Measurements from ENCODE around the gene ATP2C2. TPM values are rescaled to one million over a fixed set of nuclear protein-coding genes. Genes with fewer than 3 reads are reported as not detected.
A peak's percentile ranks its signal among the peaks of the same experiment; 100 is the strongest.
"Not testable (repeated sequence)": the region's sequence is repeated elsewhere in the genome, so short reads cannot be mapped to it uniquely, and the experiment has no call there.

Gene ATP2C2
- total RNA-seq, 2 donors from 2014 or later, result not detected

GRCh38 chr16:84420556-84420955 lies 52.2 kb downstream of the ATP2C2 start:
- Mint-ChIP-seq H3K27me3 (peaks cover 17% of the 10 kb centered on the region), H3K27ac (peak overlapping the region; percentile 41)
- not testable (repeated sequence) for H3K4me1 Mint-ChIP-seq; H3K4me3 Mint-ChIP-seq; H3K36me3 Mint-ChIP-seq (ENCODE audit: low read depth); ATAC-seq (replicated peaks); H3K9me3 Mint-ChIP-seq

- no peak overlapping the region for H3K27ac Mint-ChIP-seq
- peaks cover 17% of the 10 kb centered on the region for H3K27me3 Mint-ChIP-seq
- H3K36me3 Mint-ChIP-seq (ENCODE audit: low read depth), result no peaks in the 10 kb centered on the region
- no peak for ATAC-seq (replicated peaks)
- no peaks in the 10 kb centered on the region for H3K4me1 Mint-ChIP-seq
- H3K4me3 Mint-ChIP-seq, result no peak overlapping the region
- H3K9me3 Mint-ChIP-seq, result no peaks in the 10 kb centered on the region
Observed at GRCh38 chr16:84421081-84421937, 53.0 kb downstream of the ATP2C2 start.

GRCh38 chr16:84421938-84422220 lies 53.5 kb downstream of the ATP2C2 start:
- Mint-ChIP-seq H3K9me3 (no peaks in the 10 kb centered on the region), H3K27me3 (peaks cover 21% of the 10 kb centered on the region), H3K36me3 (ENCODE audit: low read depth) (no peaks in the 10 kb centered on the region), H3K4me1 (no peaks in the 10 kb centered on the region), H3K4me3 (no peak overlapping the region), H3K27ac (no peak overlapping the region)
- ATAC-seq (replicated peaks), result no peak

GRCh38 chr16:84423416-84423837 lies 55.1 kb downstream of the ATP2C2 start:
- no peak overlapping the region for H3K4me3 Mint-ChIP-seq
- no peaks in the 10 kb centered on the region for H3K4me1 Mint-ChIP-seq
- ATAC-seq (replicated peaks), result peak; percentile 67
- no peaks in the 10 kb centered on the region for H3K36me3 Mint-ChIP-seq (ENCODE audit: low read depth)
- H3K27ac Mint-ChIP-seq, result no peak overlapping the region
- peaks cover 23% of the 10 kb centered on the region for H3K27me3 Mint-ChIP-seq
- H3K9me3 Mint-ChIP-seq, result no peaks in the 10 kb centered on the region

DNA sequence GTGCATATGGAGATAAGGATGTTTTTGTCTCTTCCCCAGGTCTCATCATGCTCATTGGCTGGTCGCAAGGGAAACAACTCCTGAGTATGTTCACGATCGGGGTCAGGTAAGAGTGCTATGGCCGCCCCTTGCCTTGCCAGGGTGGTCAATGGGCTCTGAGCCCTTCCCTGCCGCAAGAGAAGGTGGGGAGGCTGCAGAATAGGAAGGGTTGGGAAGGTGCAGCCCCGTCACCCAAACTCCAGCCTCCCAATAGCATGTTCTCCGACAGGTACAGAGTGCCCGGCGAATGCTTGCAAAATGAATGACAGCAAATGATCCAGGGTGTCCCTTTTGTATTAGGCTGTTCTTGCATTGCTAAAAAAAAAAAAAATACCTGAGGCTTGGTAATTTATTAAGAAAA lies 57.4 kb downstream of the ATP2C2 start:
- H3K27ac Mint-ChIP-seq, result no peak overlapping the region
- no peak overlapping the region for H3K4me3 Mint-ChIP-seq
- H3K36me3 Mint-ChIP-seq (ENCODE audit: low read depth), result no peaks in the 10 kb centered on the region
- H3K9me3 Mint-ChIP-seq, result no peaks in the 10 kb centered on the region
- H3K4me1 Mint-ChIP-seq, result no peaks in the 10 kb centered on the region
- peaks cover 19% of the 10 kb centered on the region for H3K27me3 Mint-ChIP-seq
- no peak for ATAC-seq (replicated peaks)

DNA sequence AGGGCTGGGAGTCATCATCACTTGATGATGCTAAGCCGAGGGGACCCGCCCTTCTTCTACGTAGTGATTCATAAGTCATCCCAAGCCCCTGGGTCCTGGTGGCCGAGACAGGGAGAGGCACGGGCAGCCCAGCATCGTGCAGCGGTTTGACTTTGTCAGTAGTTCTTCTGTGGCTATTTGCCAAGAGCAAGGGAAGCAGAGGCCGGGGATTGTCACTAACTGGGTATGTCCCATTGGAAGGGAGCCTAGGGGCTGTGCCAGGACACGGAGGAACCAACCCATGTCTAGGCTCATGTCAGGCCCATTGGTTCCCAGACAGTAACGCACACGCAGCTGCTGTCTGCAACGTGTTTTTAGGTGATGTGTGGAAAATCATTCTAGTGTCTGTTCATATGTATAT lies 58.5 kb downstream of the ATP2C2 start:
- no peaks in the 10 kb centered on the region for H3K36me3 Mint-ChIP-seq (ENCODE audit: low read depth)
- no peaks in the 10 kb centered on the region for H3K4me1 Mint-ChIP-seq
- no peak overlapping the region for H3K4me3 Mint-ChIP-seq
- H3K27ac Mint-ChIP-seq, result no peak overlapping the region
- no peaks in the 10 kb centered on the region for H3K9me3 Mint-ChIP-seq
- H3K27me3 Mint-ChIP-seq, result peaks cover 28% of the 10 kb centered on the region
- ATAC-seq (replicated peaks), result no peak

DNA sequence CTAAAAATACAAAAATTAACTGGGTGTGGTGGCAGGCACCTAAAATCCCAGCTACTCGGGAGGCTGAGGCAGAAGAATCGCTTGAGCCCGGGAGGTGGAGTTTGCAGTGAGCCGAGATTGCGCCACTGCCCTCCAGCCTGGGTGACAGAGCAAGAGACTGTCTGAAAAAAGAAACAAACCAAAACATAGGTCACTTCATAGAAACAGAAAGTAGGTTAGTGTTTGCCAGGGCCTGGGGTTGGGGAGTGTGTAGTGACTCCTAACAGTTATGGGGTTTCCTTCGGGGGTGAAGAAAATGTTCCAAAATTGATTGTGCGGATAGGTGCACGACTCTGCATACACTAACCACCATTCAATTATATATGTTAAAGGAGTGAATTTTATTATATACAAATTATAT lies 59.2 kb downstream of the ATP2C2 start:
- H3K9me3 Mint-ChIP-seq, result no peaks in the 10 kb centered on the region
- H3K27me3 Mint-ChIP-seq, result peaks cover 31% of the 10 kb centered on the region

DNA sequence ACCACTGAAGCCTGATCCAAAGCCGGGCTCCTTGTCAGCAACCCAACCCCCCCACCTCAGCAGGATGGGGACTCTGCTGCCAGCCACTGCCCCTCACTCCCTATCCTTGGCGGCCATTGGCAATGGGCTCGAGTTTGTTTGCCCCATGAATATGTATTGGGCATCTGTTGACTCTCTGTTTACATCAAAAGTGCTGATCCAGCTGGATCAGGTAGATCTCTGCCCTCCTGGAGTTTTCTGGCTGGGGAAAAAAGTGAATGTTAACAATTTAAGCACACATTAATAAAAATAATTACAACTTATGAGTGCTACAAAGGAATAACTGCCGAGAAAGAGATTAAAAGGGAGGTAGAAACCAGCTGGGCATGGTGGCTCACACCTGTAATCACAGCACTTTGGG lies 62.5 kb downstream of the ATP2C2 start:
- Mint-ChIP-seq H3K36me3 (ENCODE audit: low read depth) (no peaks in the 10 kb centered on the region), H3K4me3 (no peak overlapping the region), H3K27ac (no peak overlapping the region), H3K4me1 (no peaks in the 10 kb centered on the region), H3K9me3 (no peaks in the 10 kb centered on the region), H3K27me3 (peaks cover 31% of the 10 kb centered on the region)
- ATAC-seq (replicated peaks), result no peak

More for the DNA sequence above, 59.2 kb downstream of the ATP2C2 start:
- no peak overlapping the region for H3K4me3 Mint-ChIP-seq
- no peak for ATAC-seq (replicated peaks)
- H3K36me3 Mint-ChIP-seq (ENCODE audit: low read depth), result no peaks in the 10 kb centered on the region
- H3K4me1 Mint-ChIP-seq, result no peaks in the 10 kb centered on the region
- H3K27ac Mint-ChIP-seq, result no peak overlapping the region

GRCh38 chr16:84434800-84435199 lies 66.5 kb downstream of the ATP2C2 start:
- H3K36me3 Mint-ChIP-seq (ENCODE audit: low read depth), result no peaks in the 10 kb centered on the region
- H3K27ac Mint-ChIP-seq, result no peak overlapping the region
- no peaks in the 10 kb centered on the region for H3K9me3 Mint-ChIP-seq
- H3K27me3 Mint-ChIP-seq, result peaks cover 12% of the 10 kb centered on the region
- no peak overlapping the region for H3K4me3 Mint-ChIP-seq
- no peak for ATAC-seq (replicated peaks)
- H3K4me1 Mint-ChIP-seq, result no peaks in the 10 kb centered on the region

DNA sequence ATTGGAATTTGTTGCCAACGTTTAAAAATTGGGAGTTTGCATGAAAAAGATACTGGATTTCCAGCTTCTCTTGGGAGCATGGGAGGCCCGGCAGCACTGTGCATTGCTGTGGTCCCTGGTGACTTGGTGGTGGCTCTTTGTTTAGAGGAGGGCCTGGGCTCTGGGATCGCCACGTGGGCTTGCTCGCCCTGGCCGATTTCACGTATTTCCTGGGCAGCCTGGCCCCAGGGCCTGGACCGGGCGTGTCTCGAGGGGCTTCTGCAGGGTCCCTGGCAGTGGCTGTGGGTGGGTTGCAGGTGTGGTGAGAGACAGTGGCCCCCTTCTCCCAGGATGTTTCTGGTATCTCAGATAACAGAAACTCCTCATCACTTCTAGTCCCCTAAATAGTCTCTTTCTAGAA lies 67.9 kb downstream of the ATP2C2 start:
- H3K9me3 Mint-ChIP-seq, result no peaks in the 10 kb centered on the region
- no peaks in the 10 kb centered on the region for H3K36me3 Mint-ChIP-seq (ENCODE audit: low read depth)
- no peak overlapping the region for H3K27ac Mint-ChIP-seq
- ATAC-seq (replicated peaks), result no peak
- H3K27me3 Mint-ChIP-seq, result peaks cover 10% of the 10 kb centered on the region
- H3K4me3 Mint-ChIP-seq, result no peak overlapping the region
- H3K4me1 Mint-ChIP-seq, result no peaks in the 10 kb centered on the region

DNA sequence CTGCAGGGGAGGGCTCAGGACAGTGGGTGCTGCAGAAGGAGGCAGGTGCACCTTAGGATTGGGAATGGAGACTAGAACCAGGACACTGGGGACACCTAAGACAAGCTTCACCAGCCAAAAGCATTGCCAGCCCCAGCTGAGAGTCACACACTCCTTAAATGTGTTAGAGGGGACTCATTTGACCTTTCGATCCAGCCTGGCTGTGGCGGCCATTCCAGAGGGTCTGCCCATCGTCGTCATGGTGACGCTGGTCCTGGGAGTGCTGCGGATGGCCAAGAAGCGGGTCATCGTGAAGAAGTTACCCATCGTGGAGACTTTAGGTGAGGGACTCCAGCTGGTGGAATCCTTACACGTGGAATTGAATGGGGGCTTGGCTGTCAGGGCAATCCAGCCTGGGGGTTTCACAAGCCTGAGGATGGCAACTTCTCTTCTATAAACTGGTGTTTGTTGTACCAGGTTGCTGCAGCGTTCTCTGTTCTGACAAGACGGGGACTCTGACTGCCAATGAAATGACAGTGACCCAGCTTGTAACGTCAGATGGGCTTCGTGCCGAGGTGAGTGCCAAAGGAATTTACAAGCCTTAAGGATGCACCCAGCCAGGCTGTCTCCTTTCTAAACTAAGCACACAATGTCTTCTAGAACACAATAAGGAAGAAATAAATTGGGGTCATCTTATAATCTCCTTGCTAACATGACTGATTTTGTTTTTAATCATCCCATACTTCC lies 70.8 kb downstream of the ATP2C2 start:
- Mint-ChIP-seq H3K4me3 (no peak overlapping the region), H3K9me3 (no peaks in the 10 kb centered on the region), H3K36me3 (ENCODE audit: low read depth) (no peaks in the 10 kb centered on the region), H3K27me3 (peaks cover 9% of the 10 kb centered on the region), H3K27ac (no peak overlapping the region), H3K4me1 (no peaks in the 10 kb centered on the region)
- no peak for ATAC-seq (replicated peaks)

- no peak overlapping the region for H3K4me3 Mint-ChIP-seq
- no peak overlapping the region for H3K27ac Mint-ChIP-seq
- ATAC-seq (replicated peaks), result no peak
- H3K27me3 Mint-ChIP-seq, result peaks cover 9% of the 10 kb centered on the region
- H3K36me3 Mint-ChIP-seq (ENCODE audit: low read depth), result no peaks in the 10 kb centered on the region
- no peaks in the 10 kb centered on the region for H3K9me3 Mint-ChIP-seq
- H3K4me1 Mint-ChIP-seq, result no peaks in the 10 kb centered on the region
Observed at GRCh38 chr16:84442416-84443145, 74.2 kb downstream of the ATP2C2 start.

DNA sequence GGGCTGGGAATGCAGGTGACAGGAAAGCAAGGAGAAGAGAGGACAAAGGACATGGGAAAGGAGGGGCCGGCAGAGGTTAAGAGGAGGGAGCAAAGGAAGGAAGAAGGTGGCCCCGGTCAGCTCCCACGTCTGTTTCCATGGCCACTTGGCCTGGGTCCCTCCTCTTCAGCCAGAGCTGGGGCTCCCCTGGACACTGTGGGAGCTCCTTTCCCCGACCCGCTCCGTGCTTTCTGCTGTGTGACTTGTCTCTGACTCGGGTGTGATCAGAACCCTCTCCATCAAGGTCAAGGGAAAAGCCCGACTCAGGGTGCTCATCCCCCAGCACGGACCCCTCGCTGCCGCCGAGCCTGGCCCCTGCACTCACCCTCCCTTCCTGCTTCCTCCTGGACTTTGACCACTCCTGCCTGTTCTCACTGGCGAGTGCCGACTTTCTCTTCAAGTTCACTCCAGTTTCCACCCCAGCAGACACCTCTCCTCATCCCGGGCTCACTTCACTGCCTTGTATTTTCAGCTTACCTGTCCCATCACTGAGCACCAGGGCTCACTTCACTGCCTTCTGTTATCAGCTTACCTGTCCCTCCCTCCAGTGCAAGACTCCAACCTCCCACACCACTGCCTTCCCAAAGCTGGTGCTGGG lies 74.9 kb downstream of the ATP2C2 start:
- Mint-ChIP-seq H3K4me1 (no peaks in the 10 kb centered on the region), H3K36me3 (ENCODE audit: low read depth) (no peaks in the 10 kb centered on the region), H3K4me3 (no peak overlapping the region), H3K9me3 (no peaks in the 10 kb centered on the region), H3K27ac (no peak overlapping the region), H3K27me3 (peaks cover 10% of the 10 kb centered on the region)
- ATAC-seq (replicated peaks), result no peak

DNA sequence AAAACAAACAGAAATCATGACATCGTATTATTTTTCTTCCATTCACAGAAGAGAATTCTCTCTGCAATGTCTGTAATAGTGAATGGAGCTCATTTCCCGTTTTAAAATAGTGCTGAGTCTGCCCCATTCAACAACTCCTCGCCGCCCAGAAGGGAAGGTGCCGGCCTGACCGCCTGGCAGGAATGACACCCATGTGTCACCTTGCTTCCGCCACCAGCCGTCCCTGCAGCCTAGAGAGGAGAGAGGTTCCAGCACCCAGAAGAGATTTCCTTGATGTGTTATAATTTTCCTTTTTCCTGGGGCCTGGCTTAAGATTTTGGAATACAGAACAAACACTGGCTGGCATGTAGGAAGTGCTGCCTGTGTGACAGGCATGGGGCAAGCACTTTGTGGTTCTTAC lies 76.1 kb downstream of the ATP2C2 start:
- Mint-ChIP-seq H3K4me1 (no peaks in the 10 kb centered on the region), H3K36me3 (ENCODE audit: low read depth) (no peaks in the 10 kb centered on the region), H3K4me3 (no peak overlapping the region), H3K27ac (no peak overlapping the region), H3K9me3 (no peaks in the 10 kb centered on the region), H3K27me3 (peaks cover 12% of the 10 kb centered on the region)
- ATAC-seq (replicated peaks), result no peak

All from activated T-helper 17 cell treated with anti-CD3 and anti-CD28 coated beads, Interleukin-2, amount 50 U/mL, for 72 hours (primary cell).